ENCODE measurements around the gene ALKBH6. TPM values are rescaled to one million over a fixed set of nuclear protein-coding genes. Genes with fewer than 3 reads are reported as not detected.

The ALKBH6 gene
- total and polyA plus RNA-seq, 2 donors from 2014 or later, result 21.5 to 21.7 TPM

- no peak overlapping the region for H3K4me3 ChIP-seq (ENCODE audit: low read length in 3 of 3)
- no peaks in the 10 kb centered on the region for H3K36me3 ChIP-seq (ENCODE audit: control insufficient read depth in 2 of 3, insufficient read depth in 3 of 3, low read length in 3 of 3)
- intact Hi-C loops (cut with DNase I), result no loop called here
- no peak overlapping the region for H3K9ac ChIP-seq (ENCODE audit: low read length in 3 of 3)
- no peak for TF ChIP-seq CTCF (IDR thresholded peaks at IDR 0.05; ENCODE audit: borderline replicate concordance, extremely low read depth, insufficient read depth)
- H3K9me3 ChIP-seq (ENCODE audit: control insufficient read depth in 2 of 3, insufficient read depth in 1 of 3, low read length in 3 of 3), result no peaks in the 10 kb centered on the region
- H3K27me3 ChIP-seq (ENCODE audit: control insufficient read depth, insufficient read depth, low read length), result no peaks in the 10 kb centered on the region
- DNase-seq, result no peak
- H3K27ac ChIP-seq (ENCODE audit: low read depth in 2 of 2, low read length in 2 of 2), result no peak overlapping the region
- no peaks in the 10 kb centered on the region for H3K4me1 ChIP-seq (ENCODE audit: control insufficient read depth in 2 of 3, insufficient read depth in 2 of 3, low read depth in 1 of 3, low read length in 3 of 3)
- FAIRE-seq, result no peak
Measured at GRCh38 chr19:35973487-35973886, 40.5 kb downstream of the ALKBH6 start.

- intact Hi-C loops (cut with DNase I), result no loop called here
Measured at GRCh38 chr19:35966771-35967170, 47.2 kb downstream of the ALKBH6 start.

GRCh38 chr19:35963514-35963913 lies 50.5 kb downstream of the ALKBH6 start:
- H3K4me3 ChIP-seq (ENCODE audit: low read length in 3 of 3), result no peak overlapping the region
- intact Hi-C loops (cut with DNase I), result no loop called here
- peaks cover 6% of the 10 kb centered on the region for H3K27me3 ChIP-seq (ENCODE audit: control insufficient read depth, insufficient read depth, low read length)
- no peak for FAIRE-seq
- TF ChIP-seq CTCF (IDR thresholded peaks at IDR 0.05; ENCODE audit: borderline replicate concordance, extremely low read depth, insufficient read depth), result no peak
- no peaks in the 10 kb centered on the region for H3K4me1 ChIP-seq (ENCODE audit: control insufficient read depth in 2 of 3, insufficient read depth in 2 of 3, low read depth in 1 of 3, low read length in 3 of 3)
- peak in 4 of 5 donors; percentile 66 to 91 (median 88) for DNase-seq
- H3K27ac ChIP-seq (ENCODE audit: low read depth in 2 of 2, low read length in 2 of 2), result no peak overlapping the region
- H3K9ac ChIP-seq (ENCODE audit: low read length in 3 of 3), result no peak overlapping the region
- H3K36me3 ChIP-seq (ENCODE audit: control insufficient read depth in 2 of 3, insufficient read depth in 3 of 3, low read length in 3 of 3), result no peaks in the 10 kb centered on the region
- H3K9me3 ChIP-seq (ENCODE audit: control insufficient read depth in 2 of 3, insufficient read depth in 1 of 3, low read length in 3 of 3), result no peaks in the 10 kb centered on the region

More at GRCh38 chr19:35966771-35967170, 47.2 kb downstream of the ALKBH6 start:
- no peak overlapping the region for H3K9ac ChIP-seq (ENCODE audit: low read length in 3 of 3)
- DNase-seq (no peak), FAIRE-seq (no peak)
- no peaks in the 10 kb centered on the region for H3K4me1 ChIP-seq (ENCODE audit: control insufficient read depth in 2 of 3, insufficient read depth in 2 of 3, low read depth in 1 of 3, low read length in 3 of 3)
- no peaks in the 10 kb centered on the region for H3K36me3 ChIP-seq (ENCODE audit: control insufficient read depth in 2 of 3, insufficient read depth in 3 of 3, low read length in 3 of 3)
- H3K27me3 ChIP-seq (ENCODE audit: control insufficient read depth, insufficient read depth, low read length), result no peaks in the 10 kb centered on the region
- no peak for TF ChIP-seq CTCF (IDR thresholded peaks at IDR 0.05; ENCODE audit: borderline replicate concordance, extremely low read depth, insufficient read depth)
- H3K27ac ChIP-seq (ENCODE audit: low read depth in 2 of 2, low read length in 2 of 2), result no peak overlapping the region
- H3K9me3 ChIP-seq (ENCODE audit: control insufficient read depth in 2 of 3, insufficient read depth in 1 of 3, low read length in 3 of 3), result no peaks in the 10 kb centered on the region
- no peak overlapping the region for H3K4me3 ChIP-seq (ENCODE audit: low read length in 3 of 3)

- FAIRE-seq, result no peak
- intact Hi-C loops (cut with DNase I), result no loop called here
- no peak for TF ChIP-seq CTCF (IDR thresholded peaks at IDR 0.05; ENCODE audit: borderline replicate concordance, extremely low read depth, insufficient read depth)
- no peaks in the 10 kb centered on the region for H3K4me1 ChIP-seq (ENCODE audit: control insufficient read depth in 2 of 3, insufficient read depth in 2 of 3, low read depth in 1 of 3, low read length in 3 of 3)
- no peak overlapping the region for H3K9ac ChIP-seq (ENCODE audit: low read length in 3 of 3)
- no peak overlapping the region for H3K4me3 ChIP-seq (ENCODE audit: low read length in 3 of 3)
- no peaks in the 10 kb centered on the region for H3K36me3 ChIP-seq (ENCODE audit: control insufficient read depth in 2 of 3, insufficient read depth in 3 of 3, low read length in 3 of 3)
- no peak overlapping the region for H3K27ac ChIP-seq (ENCODE audit: low read depth in 2 of 2, low read length in 2 of 2)
- DNase-seq, result no peak
- H3K9me3 ChIP-seq (ENCODE audit: control insufficient read depth in 2 of 3, insufficient read depth in 1 of 3, low read length in 3 of 3), result no peaks in the 10 kb centered on the region
- peaks cover 6% of the 10 kb centered on the region for H3K27me3 ChIP-seq (ENCODE audit: control insufficient read depth, insufficient read depth, low read length)
Measured at GRCh38 chr19:35960432-35960972, 53.5 kb downstream of the ALKBH6 start.
